GM23338 (cell line): ENCODE results near the gene SMG7. TPM values are rescaled to one million over a fixed set of nuclear protein-coding genes. Genes with fewer than 3 reads are reported as not detected.

Source experiments
- ATAC-seq: fragments of 200-7000 bp; cut with Tn5 transposase; 3 replicates; pipeline ENCODE4 v1.9.1; 2020
- DNase-seq: peaks from one replicate; pipeline ENCODE4 v3.0.0-alpha.2; 2015; ENCODE audit warnings: low spot score
- H2AFZ ChIP-seq: fragments of 200-600 bp; sonication (generic); 2 replicates; pipeline ENCODE4 v1.8.0; 2016; ENCODE audit warnings: antibody characterized with exemption, mild to moderate bottlenecking, moderate library complexity
- H3F3A ChIP-seq: fragments of 200-600 bp; sonication (generic); replicated peaks from 2 replicates; pipeline ENCODE4 v1.8.0; 2017; ENCODE audit warnings: antibody characterized with exemption, mixed run types, low read depth
- H3K27ac ChIP-seq: fragments of 200-600 bp; sonication (generic); 2 replicates; pipeline ENCODE4 v1.6.1; 2016; ENCODE audit warnings: low read depth
- H3K27me3 ChIP-seq: fragments of 200-600 bp; sonication (generic); 2 replicates; pipeline ENCODE4 v1.8.0; 2016; ENCODE audit warnings: mild to moderate bottlenecking, mixed run types, moderate library complexity; ENCODE audit not compliant: insufficient read depth
- H3K36me3 ChIP-seq: fragments of 200-600 bp; sonication (generic); 2 replicates; pipeline ENCODE4 v1.8.0; 2016; ENCODE audit warnings: mild to moderate bottlenecking; ENCODE audit not compliant: insufficient read depth
- H3K4me1 ChIP-seq: fragments of 200-600 bp; sonication (generic); 2 replicates; pipeline ENCODE4 v1.8.0; 2016; ENCODE audit warnings: mild to moderate bottlenecking, moderate library complexity; ENCODE audit not compliant: insufficient read depth
- H3K4me2 ChIP-seq: fragments of 200-600 bp; sonication (generic); 2 replicates; pipeline ENCODE4 v1.7.1; 2017; ENCODE audit warnings: mixed run types
- H3K4me3 ChIP-seq: fragments of 200-600 bp; sonication (generic); 2 replicates; pipeline ENCODE4 v1.6.1; 2016; ENCODE audit warnings: mixed run types
- H3K79me2 ChIP-seq: fragments of 200-600 bp; sonication (generic); replicated peaks from 2 replicates; pipeline ENCODE4 v1.8.0; 2017; ENCODE audit warnings: mild to moderate bottlenecking; ENCODE audit not compliant: insufficient read depth
- H3K9me2 ChIP-seq: fragments of 200-600 bp; sonication (generic); 2 replicates; pipeline ENCODE4 v1.8.0; 2017; ENCODE audit not compliant: insufficient read depth
- H4K20me1 ChIP-seq: fragments of 200-600 bp; sonication (generic); replicated peaks from 2 replicates; pipeline ENCODE4 v1.8.0; 2017; ENCODE audit warnings: mild to moderate bottlenecking; ENCODE audit not compliant: insufficient read depth
- H3K27ac Mint-ChIP-seq: 2 replicates; pipeline ENCODE4 v1.8.0; 2020; ENCODE audit warnings: inconsistent platforms, mild to moderate bottlenecking, moderate library complexity, mixed read lengths
- H3K27me3 Mint-ChIP-seq: 3 replicates; pipeline ENCODE4 v1.8.0; 2022; ENCODE audit warnings: low read depth, mild to moderate bottlenecking, moderate library complexity, mixed read lengths, inconsistent platforms; ENCODE audit not compliant: insufficient read depth, poor library complexity
- H3K36me3 Mint-ChIP-seq: 3 replicates; pipeline ENCODE4 v1.8.0; 2021; ENCODE audit warnings: low read depth, mild to moderate bottlenecking, inconsistent platforms, moderate library complexity, mixed read lengths
- H3K4me1 Mint-ChIP-seq: 3 replicates; pipeline ENCODE4 v1.8.0; 2020; ENCODE audit warnings: mild to moderate bottlenecking, inconsistent platforms, mixed read lengths
- H3K4me3 Mint-ChIP-seq: 3 replicates; pipeline ENCODE4 v1.8.0; 2021; ENCODE audit warnings: moderate library complexity, mild to moderate bottlenecking, inconsistent platforms, mixed read lengths
- H3K9me3 Mint-ChIP-seq: 3 replicates; pipeline ENCODE4 v1.8.0; 2020; ENCODE audit warnings: moderate library complexity, mild to moderate bottlenecking, inconsistent platforms, mixed read lengths
- CREB1 ChIP-seq: fragments of 250-450 bp; sonication (Bioruptor Pico); IDR thresholded peaks from 2 replicates; pipeline ENCODE4 v1.5.0; 2020; ENCODE audit warnings: low read depth, mild to moderate bottlenecking, moderate library complexity
- CTCF ChIP-seq, 2 experiments: fragments of 200-600 bp in 1 of 2; sonication (generic) in 1 of 2; conservative IDR thresholded peaks; 2 replicates each; pipeline versions ENCODE4 v1.5.1 to v1.6.1; 2016 to 2017; ENCODE audit warnings: antibody characterized with exemption in 2 of 2, low read depth in 2 of 2, mild to moderate bottlenecking in 2 of 2, moderate library complexity in 1 of 2
- EZH2 ChIP-seq: fragments of 200-600 bp; sonication (generic); IDR thresholded peaks from one replicate; pipeline ENCODE4 v1.8.0; 2017; ENCODE audit warnings: antibody characterized with exemption, mild to moderate bottlenecking, low read depth; ENCODE audit not compliant: unreplicated experiment
- EZH2phosphoT487 ChIP-seq: fragments of 200-600 bp; sonication (generic); IDR thresholded peaks from one replicate; pipeline ENCODE4 v1.8.1; 2018; ENCODE audit warnings: antibody characterized with exemption; ENCODE audit not compliant: unreplicated experiment
- NANOG ChIP-seq: IDR thresholded peaks from 2 replicates; pipeline ENCODE4 v1.6.1; 2016; ENCODE audit warnings: antibody characterized with exemption, borderline replicate concordance
- POLR2AphosphoS5 ChIP-seq: IDR thresholded peaks from 2 replicates; pipeline ENCODE4 v1.6.1; 2016; ENCODE audit warnings: antibody characterized with exemption, low read depth
- REST ChIP-seq: IDR thresholded peaks from one replicate; pipeline ENCODE4 v1.6.1; 2018; ENCODE audit warnings: antibody characterized with exemption; ENCODE audit not compliant: unreplicated experiment
- ZNF331 ChIP-seq: fragments of 250-450 bp; sonication (Bioruptor Pico); IDR thresholded peaks from 2 replicates; pipeline ENCODE4 v1.5.0; 2020; ENCODE audit warnings: low read depth, mild to moderate bottlenecking, moderate library complexity
- polyA plus RNA-seq: library from polyadenylated mRNA; unstranded; fragments of >200 nt; fragmentation: Nextera tagmentation; extraction: Ambion mirVana; gene quantifications from 2 replicates; pipeline ENCODE4 v1.2.1, GENCODE V29; 2016
- total RNA-seq: library from RNA; depleted of rRNA; stranded (reverse); fragments of >200 nt; shearing (Covaris generic); gene quantifications from 2 replicates; pipeline ENCODE4 v1.2.3, GENCODE V29; 2014

SMG7 gene
- total and polyA plus RNA-seq, 2 experiments from 2014 or later: 33.0 to 79.4 TPM

- TF ChIP-seq CTCF (conservative IDR thresholded peaks at IDR 0.05; ENCODE audit: low read depth in 2 of 2): no peak; a peak in 1 of 4 replicates
- TF ChIP-seq POLR2AphosphoS5: no peak; the same call in none of the 2 replicates
- no peak for TF ChIP-seq EZH2
- TF ChIP-seq CREB1: no peak
- no peak for TF ChIP-seq NANOG
- no peak for TF ChIP-seq ZNF331 (CRISPR knock-in tag)
- TF ChIP-seq EZH2phosphoT487: no peak
- no peak for TF ChIP-seq REST
- peak overlapping the region; percentile 94 for H2AFZ ChIP-seq
- H3K9me2 ChIP-seq: no peaks in the 10 kb centered on the region
- ATAC-seq: peak; percentile 56
- peak overlapping the region; percentile 100 for H3K27ac Mint-ChIP-seq
- peaks cover 26% of the 10 kb centered on the region for H3K4me1 Mint-ChIP-seq
- peak overlapping the region; percentile 100 for H3K27ac ChIP-seq
- DNase-seq: peak; percentile 84
- H3K79me2 ChIP-seq: peaks cover 38% of the 10 kb centered on the region
- peaks cover 2% of the 10 kb centered on the region; the same call in 1 of the 3 replicates for H3K9me3 Mint-ChIP-seq
- H3K36me3 ChIP-seq: no peaks in the 10 kb centered on the region
- H3K4me2 ChIP-seq: peak overlapping the region; percentile 94
- no peaks in the 10 kb centered on the region; the same call in 2 of the 3 replicates for H3K36me3 Mint-ChIP-seq
- H3K4me1 ChIP-seq: peaks cover 32% of the 10 kb centered on the region
- H3K27me3 ChIP-seq: no peaks in the 10 kb centered on the region
- peaks cover 15% of the 10 kb centered on the region for H3K27me3 Mint-ChIP-seq
- peaks cover 8% of the 10 kb centered on the region for H3F3A ChIP-seq
- H4K20me1 ChIP-seq: peaks cover 13% of the 10 kb centered on the region
- H3K4me3 Mint-ChIP-seq: peak overlapping the region; percentile 85
- H3K4me3 ChIP-seq: peak overlapping the region; percentile 86
These were observed 1.1 kb upstream of the SMG7 start for GRCh38 chr1:183470961-183471742.
